ENCODE data around the gene SPARC. TPM values are rescaled to one million over a fixed set of nuclear protein-coding genes. Genes with fewer than 3 reads are reported as not detected.
A peak's percentile ranks its signal among the peaks of the same experiment; 100 is the strongest.

SPARC gene
- total RNA-seq, 6 donors from 2014 or later = 234 to 1,553 (median 581) TPM

DNA sequence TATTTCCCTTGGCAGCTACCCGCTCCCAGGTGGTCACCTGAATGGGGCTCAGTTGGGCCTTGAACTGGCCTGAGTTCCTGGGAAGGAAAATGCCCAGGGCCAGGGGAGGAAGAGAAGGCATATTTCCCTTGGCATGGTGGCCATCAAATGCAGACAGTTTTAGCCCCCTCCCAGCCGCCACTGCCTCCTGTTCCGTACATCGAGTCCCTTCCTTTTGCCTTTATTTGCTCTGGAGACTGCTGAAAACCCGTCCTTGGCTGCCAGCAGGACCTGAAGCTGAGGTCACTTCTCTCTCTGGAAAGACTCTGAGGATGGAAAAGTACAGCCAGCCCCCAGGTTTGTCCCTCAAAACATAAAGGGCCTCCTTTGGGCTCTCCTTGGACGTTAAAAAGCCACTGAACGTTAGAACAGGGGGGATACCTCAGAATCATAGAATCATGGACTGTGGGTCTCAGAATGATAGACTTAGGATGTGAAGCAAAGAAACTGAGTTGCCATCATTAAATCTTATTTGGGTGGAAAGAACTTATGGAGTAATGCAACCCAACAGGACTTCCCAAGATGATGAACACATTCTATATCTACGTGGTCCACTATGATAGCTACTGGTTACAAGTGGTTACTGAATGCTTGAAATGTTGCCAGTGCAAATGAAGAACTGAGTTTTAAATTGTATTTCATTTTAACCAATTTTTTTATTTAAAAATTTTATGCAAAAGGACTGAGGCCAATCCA lies 7.1 kb downstream of the SPARC start:
- ATAC-seq (ENCODE audit: low FRiP score in 2 of 2) = no peak
- H3K4me3 ChIP-seq = no peak overlapping the region
- 78 to 82% methylated on average over 8 of the region's 8 CpGs for WGBS, 2 donors
- TF ChIP-seq EP300 (IDR thresholded peaks at IDR 0.05) (no peak), CTCF (IDR thresholded peaks at IDR 0.05) (no peak), POLR2AphosphoS5 (IDR thresholded peaks at IDR 0.05) (peak in 1 of 2 donors; percentile 6), POLR2A (IDR thresholded peaks at IDR 0.05) (no peak)
- peak overlapping the region; percentile 80 to 91 (median 85) for H3K27ac ChIP-seq
- DNase-seq = no peak
- H3K36me3 ChIP-seq = peaks cover 0 to 34% (median 2%) of the 10 kb centered on the region in 4 donors
- peaks cover 85 to 89% (median 88%) of the 10 kb centered on the region in 4 donors for H3K4me1 ChIP-seq
- H3K9me3 ChIP-seq = no peaks in the 10 kb centered on the region
- no peaks in the 10 kb centered on the region for H3K27me3 ChIP-seq

- H3K36me3 ChIP-seq = peaks cover 0 to 42% (median 4%) of the 10 kb centered on the region in 4 donors
- peak in 1 of 2 donors; percentile 7 for ATAC-seq (ENCODE audit: low FRiP score in 2 of 2)
- no peak for DNase-seq
- no peak overlapping the region for H3K4me3 ChIP-seq
- TF ChIP-seq EP300 (IDR thresholded peaks at IDR 0.05) (no peak), CTCF (IDR thresholded peaks at IDR 0.05) (no peak), POLR2AphosphoS5 (IDR thresholded peaks at IDR 0.05) (no peak), POLR2A (IDR thresholded peaks at IDR 0.05) (no peak)
- peaks cover 87 to 92% (median 89%) of the 10 kb centered on the region in 4 donors for H3K4me1 ChIP-seq
- peak overlapping the region; percentile 80 to 91 (median 85) for H3K27ac ChIP-seq
- 66 to 79% methylated on average over 4 to 5 of the region's 5 CpGs for WGBS, 2 donors
- no peaks in the 10 kb centered on the region for H3K27me3 ChIP-seq
- no peaks in the 10 kb centered on the region for H3K9me3 ChIP-seq
These were observed 8.0 kb downstream of the SPARC start for GRCh38 chr5:151678713-151679112.

- Histone ChIP-seq H3K4me1 (peaks cover 80 to 92% (median 89%) of the 10 kb centered on the region in 4 donors), H3K27ac (peak overlapping the region; percentile 80 to 91 (median 85)), H3K4me3 (no peak overlapping the region), H3K27me3 (no peaks in the 10 kb centered on the region), H3K36me3 (peaks cover 0 to 50% (median 5%) of the 10 kb centered on the region in 4 donors), H3K9me3 (no peaks in the 10 kb centered on the region)
- ATAC-seq (ENCODE audit: low FRiP score in 2 of 2) (peak in 1 of 2 donors; percentile 47), DNase-seq (no peak)
- WGBS, 2 donors = 43 to 56% methylated on average over 6 of the region's 6 CpGs
- TF ChIP-seq POLR2A (IDR thresholded peaks at IDR 0.05) (peak in 1 of 4 donors; percentile 17), CTCF (IDR thresholded peaks at IDR 0.05) (no peak)
These were observed 8.8 kb downstream of the SPARC start for GRCh38 chr5:151677776-151678545.

- no peak for TF ChIP-seq POLR2A (IDR thresholded peaks at IDR 0.05)
- TF ChIP-seq EP300 (IDR thresholded peaks at IDR 0.05) = no peak
- no peak for TF ChIP-seq POLR2AphosphoS5 (IDR thresholded peaks at IDR 0.05)
- TF ChIP-seq CTCF (IDR thresholded peaks at IDR 0.05) = no peak
- 50 to 51% methylated on average over 2 of the region's 2 CpGs for WGBS, 2 donors
- H3K27me3 ChIP-seq = no peaks in the 10 kb centered on the region
- H3K27ac ChIP-seq = peak overlapping the region; percentile 80 to 91 (median 85)
- H3K4me1 ChIP-seq = peaks cover 79 to 93% (median 89%) of the 10 kb centered on the region in 4 donors
- no peak overlapping the region for H3K4me3 ChIP-seq
- ATAC-seq (ENCODE audit: low FRiP score in 2 of 2) = no peak
- DNase-seq = no peak
- H3K9me3 ChIP-seq = no peaks in the 10 kb centered on the region
- peaks cover 0 to 59% (median 7%) of the 10 kb centered on the region in 4 donors for H3K36me3 ChIP-seq
These were observed 10.0 kb downstream of the SPARC start for GRCh38 chr5:151676719-151677118.
